Muscle layer of colon (tissue), 2 donors: Measurements from ENCODE around the gene KCNG4.

Experiments
- H3K27ac ChIP-seq: one replicate; pipeline ENCODE4 v1.7.0; 2013; ENCODE audit warnings: low read depth, mild to moderate bottlenecking, low read length, moderate library complexity
- H3K27me3 ChIP-seq, 2 donors: one replicate each; pipeline ENCODE4 v1.7.0; 2013; ENCODE audit warnings: low read length in 2 of 2, mild to moderate bottlenecking in 2 of 2; ENCODE audit not compliant: insufficient read depth in 2 of 2, control insufficient read depth in 1 of 2
- H3K36me3 ChIP-seq: one replicate; pipeline ENCODE4 v1.7.0; 2013; ENCODE audit warnings: mild to moderate bottlenecking, low read length; ENCODE audit not compliant: insufficient read depth
- H3K4me1 ChIP-seq: one replicate; pipeline ENCODE4 v1.7.0; 2013; ENCODE audit warnings: mild to moderate bottlenecking, low read length; ENCODE audit not compliant: insufficient read depth
- H3K4me3 ChIP-seq, 2 donors: one replicate each; pipeline ENCODE4 v1.7.0; 2013; ENCODE audit warnings: low read length in 2 of 2, low read depth in 1 of 2, mild to moderate bottlenecking in 1 of 2, moderate library complexity in 1 of 2
- H3K9ac ChIP-seq: one replicate; pipeline ENCODE4 v1.7.0; 2013; ENCODE audit warnings: low read length
- H3K9me3 ChIP-seq: one replicate; pipeline ENCODE4 v1.7.0; 2013; ENCODE audit warnings: mild to moderate bottlenecking, low read length
- donor health status: abdominal sarcoma.
- donor health status: Adenocarcinoma of cecum.

KCNG4 gene

DNA sequence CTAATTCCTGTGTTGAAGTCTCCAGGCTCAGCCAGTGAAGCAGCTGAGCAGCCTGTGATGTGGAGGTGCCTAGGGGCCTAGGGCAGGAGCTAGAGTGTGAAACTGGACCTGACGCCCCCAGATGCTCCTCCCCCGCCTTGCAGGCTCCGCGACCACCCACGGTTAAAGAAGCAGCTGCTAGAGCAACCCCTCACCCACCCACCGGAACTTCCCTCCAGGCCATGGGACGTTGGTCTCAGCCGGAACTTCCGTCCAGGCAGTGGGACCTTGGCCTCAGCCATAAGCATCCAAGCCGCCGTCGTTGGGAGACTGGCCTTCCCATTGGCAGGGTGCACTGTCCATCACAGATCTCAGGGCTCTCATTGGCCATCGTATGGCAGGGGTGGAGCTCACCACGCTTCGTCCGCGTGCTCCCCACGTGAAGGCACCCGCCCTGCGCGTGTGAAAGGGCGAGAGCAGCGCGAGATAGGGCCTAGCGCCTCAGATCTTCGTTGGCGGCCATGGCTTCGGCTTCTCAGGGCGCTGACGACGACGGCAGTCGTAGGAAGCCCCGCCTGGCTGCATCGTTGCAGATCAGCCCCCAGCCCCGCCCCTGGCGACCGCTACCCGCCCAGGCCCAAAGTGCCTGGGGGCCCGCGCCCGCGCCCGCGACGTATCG is 49.0 kb downstream of the KCNG4 start, which contains the start of gene ADAD2:
TSS of gene ADAD2 (plus strand) at position 427 of the 658 bp plus-strand sequence. CDS start at position 501, 74 bp downstream.
- Histone ChIP-seq H3K36me3 (no peaks in the 10 kb centered on the region), H3K27me3 (peaks cover 0 to 6% of the 10 kb centered on the region in 2 donors), H3K9me3 (no peaks in the 10 kb centered on the region), H3K9ac (no peak within 1 kb of the TSS), H3K4me3 (no peak within 1 kb of the TSS), H3K4me1 (peaks cover 4% of the 10 kb centered on the region), H3K27ac (no peak within 1 kb of the TSS)

DNA sequence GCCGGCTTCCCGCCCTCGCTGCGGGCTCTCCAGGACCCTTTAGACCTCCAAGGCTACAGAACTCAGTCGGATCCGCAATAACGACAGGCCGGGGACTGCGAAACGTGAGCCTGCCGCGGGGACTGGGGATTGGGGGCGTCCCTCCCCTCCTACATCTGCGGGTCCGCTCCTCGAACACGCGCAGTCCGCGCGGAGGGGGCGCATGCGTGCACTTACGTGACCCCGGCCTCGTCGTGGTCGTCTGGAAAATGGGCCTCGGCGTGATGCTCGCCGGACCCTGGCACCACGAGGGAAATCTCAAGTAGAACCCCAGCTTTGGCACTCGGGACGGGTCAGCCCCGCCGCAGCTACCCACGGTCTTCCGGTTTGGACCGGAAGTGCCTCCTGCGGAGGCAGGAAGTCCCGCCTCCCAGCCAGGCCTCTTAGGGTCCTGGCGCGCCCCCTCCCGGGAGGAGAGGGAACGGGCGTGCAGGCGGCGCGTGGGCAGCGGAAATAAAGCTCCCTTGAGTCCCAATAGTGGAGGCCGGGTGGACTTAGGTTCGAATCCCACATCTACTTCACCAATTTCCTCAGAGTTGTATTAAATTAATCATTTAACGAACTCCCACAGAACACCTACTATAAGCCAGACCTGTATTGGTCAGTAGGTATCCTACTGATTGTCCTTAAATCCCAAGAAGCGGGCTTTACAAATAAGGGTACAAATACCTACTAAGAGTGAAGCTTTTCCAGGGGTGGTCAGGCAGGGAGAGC is 53.0 kb downstream of the KCNG4 start, which contains the start of gene TAF1C:
TSS of gene TAF1C (minus strand) at position 373 of the 753 bp plus-strand sequence. CDS start 2,069 bp downstream, outside the sequence.
- peak within 1 kb of the TSS; percentile 91 to 93 for H3K4me3 ChIP-seq
- peaks cover 12% of the 10 kb centered on the region for H3K36me3 ChIP-seq
- H3K27ac ChIP-seq: peak within 1 kb of the TSS; percentile 96
- no peaks in the 10 kb centered on the region for H3K9me3 ChIP-seq
- no peaks in the 10 kb centered on the region for H3K27me3 ChIP-seq
- peak within 1 kb of the TSS; percentile 92 for H3K9ac ChIP-seq
- peaks cover 7% of the 10 kb centered on the region for H3K4me1 ChIP-seq

DNA sequence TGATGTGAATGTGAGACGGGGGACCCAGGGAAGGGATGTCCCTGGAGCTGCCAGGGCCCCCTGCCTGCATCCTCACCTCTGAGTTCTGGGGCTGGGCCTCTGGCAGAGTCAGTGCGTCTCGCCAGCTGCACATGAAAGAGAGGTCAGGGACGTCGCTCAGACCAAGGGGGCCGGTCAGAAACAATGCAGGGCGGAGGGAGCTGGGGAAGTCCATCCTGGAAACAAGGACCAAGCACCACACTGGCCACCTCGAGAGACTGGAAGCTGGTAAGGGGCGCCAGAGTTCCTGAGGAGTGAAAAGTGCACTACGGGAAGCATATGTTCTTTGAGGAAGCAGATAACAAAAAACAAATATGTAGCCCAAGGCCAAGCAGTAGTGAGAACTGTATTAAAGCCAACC is 55.0 kb downstream of the KCNG4 start:
- no peaks in the 10 kb centered on the region for H3K27me3 ChIP-seq
- no peak overlapping the region for H3K27ac ChIP-seq
- peaks cover 28% of the 10 kb centered on the region for H3K36me3 ChIP-seq
- no peak overlapping the region for H3K9ac ChIP-seq
- peaks cover 7% of the 10 kb centered on the region for H3K4me1 ChIP-seq
- H3K9me3 ChIP-seq: no peaks in the 10 kb centered on the region
- no peak overlapping the region for H3K4me3 ChIP-seq

DNA sequence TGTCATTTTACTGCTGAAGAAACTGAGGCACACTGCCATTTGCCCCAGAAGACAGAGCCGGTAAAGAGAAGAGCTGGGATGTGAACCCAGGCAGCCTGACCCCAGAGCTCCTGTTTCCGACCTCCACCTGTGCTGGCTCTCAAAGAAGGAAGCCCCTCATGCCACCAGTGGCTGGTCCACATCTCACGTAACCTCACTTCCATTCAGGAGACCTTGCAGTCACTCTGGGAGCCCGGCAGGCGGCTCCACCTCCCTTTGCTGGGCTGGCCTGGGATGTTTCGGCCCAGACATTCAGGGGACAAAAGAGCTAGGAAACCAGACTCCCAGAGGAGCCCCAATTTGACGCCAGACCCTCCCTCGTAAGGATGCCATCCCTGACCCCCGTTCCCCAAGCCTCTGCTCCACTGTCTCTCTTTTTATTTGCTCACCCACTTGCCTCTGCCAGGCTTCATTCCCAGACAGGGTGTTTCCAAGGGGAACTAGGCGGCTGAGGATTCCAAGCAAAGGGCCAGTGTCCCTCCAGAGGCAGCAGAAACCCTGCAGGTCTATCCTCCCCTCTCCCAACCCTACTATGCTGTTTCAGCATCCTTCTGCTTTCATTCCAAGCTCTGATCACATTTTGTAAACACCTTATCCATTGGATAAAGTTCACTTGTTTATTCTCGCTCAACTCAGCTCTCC is 55.8 kb downstream of the KCNG4 start:
- H3K27me3 ChIP-seq: no peaks in the 10 kb centered on the region
- H3K4me1 ChIP-seq: peaks cover 7% of the 10 kb centered on the region
- H3K4me3 ChIP-seq: no peak overlapping the region
- no peak overlapping the region for H3K9ac ChIP-seq
- H3K27ac ChIP-seq: no peak overlapping the region
- H3K9me3 ChIP-seq: no peaks in the 10 kb centered on the region
- peaks cover 28% of the 10 kb centered on the region for H3K36me3 ChIP-seq

DNA sequence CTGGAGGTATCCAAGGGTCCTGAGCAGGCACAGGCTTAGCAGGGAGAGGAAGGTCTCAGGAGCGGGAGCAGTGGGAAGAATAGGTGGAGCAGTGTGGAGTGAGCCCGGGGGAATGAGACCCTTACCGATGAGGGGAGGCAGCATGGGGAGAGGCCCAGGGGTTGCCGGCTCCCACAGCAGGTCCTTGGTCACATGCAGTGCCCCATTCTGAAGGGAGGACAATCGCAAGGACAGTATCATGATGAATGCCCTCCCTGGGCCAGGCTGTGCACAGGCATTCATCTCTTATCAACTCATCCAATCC is 56.3 kb downstream of the KCNG4 start:
- Histone ChIP-seq H3K4me3 (no peak overlapping the region), H3K9me3 (no peaks in the 10 kb centered on the region), H3K27ac (no peak overlapping the region), H3K4me1 (peaks cover 7% of the 10 kb centered on the region), H3K36me3 (peaks cover 33% of the 10 kb centered on the region), H3K27me3 (no peaks in the 10 kb centered on the region), H3K9ac (no peak overlapping the region)

DNA sequence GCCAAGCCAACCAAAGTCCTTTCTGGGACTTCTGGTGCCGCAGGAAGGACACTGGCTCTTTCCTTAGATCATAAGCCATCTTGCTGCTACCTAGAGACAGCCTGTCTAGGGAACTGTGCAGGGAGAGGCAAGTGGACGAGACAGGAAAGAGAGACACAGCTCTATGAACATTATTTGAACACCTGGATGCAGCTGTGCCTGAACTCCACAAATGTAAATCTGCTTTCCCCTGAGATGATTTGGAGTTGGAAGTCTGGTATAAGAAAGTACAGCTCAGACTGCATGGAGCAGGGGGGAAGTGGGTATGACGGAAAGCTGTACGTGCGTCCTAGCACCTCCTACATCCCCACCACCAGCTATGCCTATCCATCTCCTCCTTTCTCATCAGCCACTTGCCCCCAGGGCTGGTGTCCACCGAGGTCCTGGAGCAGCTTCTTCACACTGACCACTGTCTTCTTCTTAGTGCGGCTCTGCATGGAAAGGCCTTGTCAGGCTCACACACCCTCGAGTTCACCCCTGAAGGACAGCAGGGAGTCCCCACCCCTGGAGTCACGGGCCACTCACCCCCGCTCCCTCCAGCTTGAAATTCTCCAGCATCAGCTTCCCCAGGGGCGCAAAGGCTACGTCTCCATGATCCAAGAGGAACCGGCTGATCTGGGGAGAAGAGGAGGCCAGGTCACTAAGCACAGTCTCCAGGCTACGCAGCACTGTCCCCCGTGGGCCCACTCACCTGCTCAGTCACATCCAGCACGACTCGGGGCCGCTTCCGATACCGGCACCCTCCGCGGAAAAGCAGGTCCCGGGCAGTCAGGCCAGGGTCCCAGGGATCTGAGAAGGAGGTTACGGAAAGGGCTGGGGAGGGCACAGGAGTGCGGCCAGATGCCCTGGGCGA is 56.9 kb downstream of the KCNG4 start:
- peaks cover 33% of the 10 kb centered on the region for H3K36me3 ChIP-seq
- no peak overlapping the region for H3K27ac ChIP-seq
- H3K9ac ChIP-seq: no peak overlapping the region
- no peaks in the 10 kb centered on the region for H3K27me3 ChIP-seq
- H3K4me1 ChIP-seq: peaks cover 12% of the 10 kb centered on the region
- H3K4me3 ChIP-seq: no peak overlapping the region
- H3K9me3 ChIP-seq: no peaks in the 10 kb centered on the region

DNA sequence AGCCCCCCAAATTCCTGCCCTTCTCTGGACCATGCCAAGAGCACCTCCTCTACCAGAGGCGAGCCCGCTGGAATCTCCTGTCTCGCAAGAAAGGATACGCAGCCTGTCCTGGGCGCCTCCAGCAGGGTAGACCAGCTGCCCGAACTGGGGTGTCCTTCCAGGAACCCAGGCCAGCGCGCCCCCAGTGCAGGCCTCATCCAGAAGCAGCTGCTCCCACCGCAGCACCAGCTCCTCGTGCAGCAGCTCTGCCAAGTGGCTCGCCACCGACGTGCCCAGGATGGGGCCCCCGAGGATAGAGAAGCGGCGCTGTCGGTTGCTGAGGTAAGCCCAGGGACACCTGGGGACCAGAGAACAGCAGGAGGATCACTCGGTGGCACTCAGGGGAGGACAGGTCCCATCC is 57.7 kb downstream of the KCNG4 start:
- Histone ChIP-seq H3K9me3 (no peaks in the 10 kb centered on the region), H3K9ac (no peak overlapping the region), H3K27me3 (no peaks in the 10 kb centered on the region), H3K27ac (no peak overlapping the region), H3K36me3 (peaks cover 33% of the 10 kb centered on the region), H3K4me3 (no peak overlapping the region), H3K4me1 (peaks cover 21% of the 10 kb centered on the region)

DNA sequence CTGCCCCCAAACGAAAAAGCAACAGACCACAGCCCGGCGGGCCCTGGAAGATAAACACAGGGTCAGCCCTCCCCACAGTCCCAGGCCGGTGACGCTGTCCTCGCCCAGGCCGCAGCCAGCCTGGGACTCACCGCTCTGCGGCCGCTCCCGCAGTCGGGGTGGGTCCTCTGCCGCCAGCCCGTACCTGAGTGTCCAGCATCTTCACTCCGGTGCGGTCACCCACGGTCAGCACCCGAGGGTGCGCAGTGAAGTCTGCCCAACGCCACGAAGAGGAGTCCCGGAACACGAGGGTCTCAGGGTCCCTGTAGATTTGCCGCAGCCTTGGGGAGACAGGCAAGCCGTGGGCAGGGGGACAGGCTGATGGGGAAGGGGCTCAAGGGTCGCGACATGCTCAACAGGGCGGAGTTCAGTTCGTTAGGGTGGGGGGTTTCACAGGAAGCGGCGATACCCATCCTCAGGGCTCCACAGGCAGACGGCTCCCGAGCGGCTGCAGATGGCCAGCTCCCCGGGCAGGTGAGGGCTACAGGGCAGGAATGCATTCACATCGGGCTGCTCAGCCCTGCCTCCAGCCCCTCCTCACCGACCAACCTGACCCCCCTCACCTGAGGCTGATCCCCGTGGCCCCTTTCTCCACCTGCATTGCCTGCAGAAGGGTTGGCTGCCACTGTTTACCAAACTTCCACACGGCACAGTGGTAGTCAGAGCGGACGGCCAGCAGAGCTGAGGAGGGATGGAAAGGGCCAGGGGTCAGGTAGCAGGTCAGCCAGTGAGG is 58.5 kb downstream of the KCNG4 start:
- peaks cover 28% of the 10 kb centered on the region for H3K4me1 ChIP-seq
- no peak overlapping the region for H3K9ac ChIP-seq
- no peak overlapping the region for H3K27ac ChIP-seq
- no peaks in the 10 kb centered on the region for H3K27me3 ChIP-seq
- H3K4me3 ChIP-seq: no peak overlapping the region
- H3K9me3 ChIP-seq: no peaks in the 10 kb centered on the region
- peaks cover 33% of the 10 kb centered on the region for H3K36me3 ChIP-seq

DNA sequence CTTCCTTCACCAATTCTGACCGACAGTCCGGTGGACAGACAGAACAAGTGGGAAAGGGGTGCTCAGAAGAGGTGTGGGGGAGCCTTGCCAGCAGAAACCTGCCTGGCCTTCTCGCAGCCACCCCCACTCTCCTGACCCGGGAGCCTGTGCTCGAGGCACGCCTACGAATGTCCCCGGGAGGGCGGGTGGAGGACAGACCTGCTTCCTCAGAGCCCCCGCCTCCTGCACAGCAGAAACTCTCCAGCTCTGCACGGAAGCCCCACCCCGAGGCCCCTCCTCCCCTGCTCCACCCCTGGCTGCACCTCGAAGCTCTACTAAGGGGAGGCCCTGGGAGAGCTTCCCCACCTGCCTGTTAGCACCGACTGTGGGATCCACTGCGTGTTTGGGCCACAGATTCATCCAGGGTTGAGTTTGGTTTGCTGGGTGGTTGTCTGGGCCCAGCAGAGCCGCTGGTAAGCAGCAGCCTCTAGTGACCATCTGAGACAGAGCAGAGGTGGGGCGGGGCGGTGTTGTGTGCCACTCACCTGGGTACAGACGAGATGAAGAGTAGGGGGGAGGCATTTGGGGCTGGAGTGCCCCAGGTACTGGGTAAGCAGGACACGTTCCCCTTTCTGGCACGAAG is 59.2 kb downstream of the KCNG4 start:
- peaks cover 33% of the 10 kb centered on the region for H3K36me3 ChIP-seq
- peaks cover 22% of the 10 kb centered on the region for H3K4me1 ChIP-seq
- no peak overlapping the region for H3K4me3 ChIP-seq

DNA sequence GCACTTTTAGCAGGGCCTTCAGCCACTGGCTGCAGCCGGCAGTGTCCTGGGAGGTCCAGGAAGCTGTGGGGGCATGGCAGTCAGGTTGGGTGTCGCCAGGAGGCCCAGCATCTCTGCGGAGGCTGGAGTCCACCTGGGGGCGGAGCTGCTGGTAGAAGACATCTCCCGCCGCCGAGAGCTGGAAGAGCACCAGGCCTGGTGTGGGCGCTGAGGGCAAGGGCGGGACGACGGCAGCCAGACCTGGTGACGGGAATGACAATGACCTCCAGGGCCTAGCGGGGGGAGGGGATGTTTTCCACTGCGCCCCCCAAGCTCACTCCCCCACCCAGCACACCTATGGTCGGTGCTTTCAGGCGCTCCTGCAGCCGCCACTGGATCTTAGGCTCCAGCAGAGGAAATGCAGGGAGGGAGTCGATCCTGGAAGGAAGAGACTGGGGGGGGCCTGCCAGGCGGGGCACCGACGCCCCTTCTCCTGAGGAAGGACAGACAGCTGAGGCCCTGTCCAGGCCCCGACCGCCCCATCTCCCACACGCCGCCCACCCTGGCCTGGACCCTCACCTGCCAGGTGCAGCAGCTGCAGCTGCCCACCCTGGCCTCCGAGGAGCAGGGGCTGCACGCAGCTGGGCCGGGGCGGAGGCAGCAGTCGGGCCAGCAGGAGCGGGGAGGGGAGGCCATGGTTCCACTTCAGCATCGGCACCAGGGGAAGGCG is 60.0 kb downstream of the KCNG4 start:
- no peaks in the 10 kb centered on the region for H3K9me3 ChIP-seq
- H3K27ac ChIP-seq: no peak overlapping the region
- peaks cover 21% of the 10 kb centered on the region for H3K4me1 ChIP-seq
- H3K4me3 ChIP-seq: no peak overlapping the region
- H3K27me3 ChIP-seq: no peaks in the 10 kb centered on the region
- H3K36me3 ChIP-seq: peaks cover 33% of the 10 kb centered on the region
- H3K9ac ChIP-seq: no peak overlapping the region

More for the DNA sequence above, 59.2 kb downstream of the KCNG4 start:
- Histone ChIP-seq H3K27me3 (no peaks in the 10 kb centered on the region), H3K27ac (no peak overlapping the region), H3K9me3 (no peaks in the 10 kb centered on the region), H3K9ac (no peak overlapping the region)
